ENCODE data around the gene ADK.

ADK gene
- total RNA-seq: 27.7 to 30.4 (median 29.0) reads per million in 3 donors

- H3K4me1 ChIP-seq (ENCODE audit: control insufficient read depth, insufficient read depth, low read length, poor library complexity, severe bottlenecking): peaks cover 17% of the 10 kb centered on the region
- H3K27me3 ChIP-seq (replicated peaks; ENCODE audit: control insufficient read depth, insufficient read depth, low read length, poor library complexity, severe bottlenecking): no peaks in the 10 kb centered on the region
- H3K27ac ChIP-seq (ENCODE audit: insufficient read depth, low read length, poor library complexity, severe bottlenecking): peak within 1 kb of the TSS; percentile 89
- no peaks in the 10 kb centered on the region for H3K36me3 ChIP-seq (ENCODE audit: control insufficient read depth, insufficient read depth, low read length)
- H3K9me3 ChIP-seq (ENCODE audit: control insufficient read depth, low read length): no peaks in the 10 kb centered on the region
- peak; percentile 99 to 100 (median 99) for DNase-seq
- H3K4me3 ChIP-seq (ENCODE audit: insufficient read depth, low read depth, low read length, poor library complexity, severe bottlenecking): peak within 1 kb of the TSS; percentile 91
Measured at GRCh38 chr10:74150990-74151878, at the start of gene ADK. TSS of gene ADK (plus strand) at chr10:74151221. CDS start at chr10:74151279, 58 bp downstream.

- no peaks in the 10 kb centered on the region for H3K4me1 ChIP-seq (ENCODE audit: control insufficient read depth, insufficient read depth, low read length, poor library complexity, severe bottlenecking)
- no peaks in the 10 kb centered on the region for H3K9me3 ChIP-seq (ENCODE audit: control insufficient read depth, low read length)
- no peak overlapping the region for H3K4me3 ChIP-seq (ENCODE audit: insufficient read depth, low read depth, low read length, poor library complexity, severe bottlenecking)
- peaks cover 58% of the 10 kb centered on the region for H3K36me3 ChIP-seq (ENCODE audit: control insufficient read depth, insufficient read depth, low read length)
- H3K27me3 ChIP-seq (replicated peaks; ENCODE audit: control insufficient read depth, insufficient read depth, low read length, poor library complexity, severe bottlenecking): no peaks in the 10 kb centered on the region
- DNase-seq: no peak
- H3K27ac ChIP-seq (ENCODE audit: insufficient read depth, low read length, poor library complexity, severe bottlenecking): no peak overlapping the region
Measured at GRCh38 chr10:74103560-74104258, 47.3 kb upstream of the ADK start.

GRCh38 chr10:74104480-74104879, 46.5 kb upstream of the ADK start:
- peaks cover 62% of the 10 kb centered on the region for H3K36me3 ChIP-seq (ENCODE audit: control insufficient read depth, insufficient read depth, low read length)
- no peak overlapping the region for H3K4me3 ChIP-seq (ENCODE audit: insufficient read depth, low read depth, low read length, poor library complexity, severe bottlenecking)
- DNase-seq: no peak
- H3K27ac ChIP-seq (ENCODE audit: insufficient read depth, low read length, poor library complexity, severe bottlenecking): no peak overlapping the region
- H3K9me3 ChIP-seq (ENCODE audit: control insufficient read depth, low read length): no peaks in the 10 kb centered on the region
- no peaks in the 10 kb centered on the region for H3K4me1 ChIP-seq (ENCODE audit: control insufficient read depth, insufficient read depth, low read length, poor library complexity, severe bottlenecking)
- H3K27me3 ChIP-seq (replicated peaks; ENCODE audit: control insufficient read depth, insufficient read depth, low read length, poor library complexity, severe bottlenecking): no peaks in the 10 kb centered on the region

- Histone ChIP-seq H3K36me3 (ENCODE audit: control insufficient read depth, insufficient read depth, low read length) (peaks cover 64% of the 10 kb centered on the region), H3K27ac (ENCODE audit: insufficient read depth, low read length, poor library complexity, severe bottlenecking) (no peak overlapping the region), H3K9me3 (ENCODE audit: control insufficient read depth, low read length) (no peaks in the 10 kb centered on the region), H3K4me1 (ENCODE audit: control insufficient read depth, insufficient read depth, low read length, poor library complexity, severe bottlenecking) (no peaks in the 10 kb centered on the region), H3K4me3 (ENCODE audit: insufficient read depth, low read depth, low read length, poor library complexity, severe bottlenecking) (no peak overlapping the region), H3K27me3 (replicated peaks; ENCODE audit: control insufficient read depth, insufficient read depth, low read length, poor library complexity, severe bottlenecking) (no peaks in the 10 kb centered on the region)
- DNase-seq: no peak
Measured at GRCh38 chr10:74104996-74105395, 46.0 kb upstream of the ADK start.

GRCh38 chr10:74107391-74107790, 43.6 kb upstream of the ADK start:
- H3K9me3 ChIP-seq (ENCODE audit: control insufficient read depth, low read length): no peaks in the 10 kb centered on the region

GRCh38 chr10:74109452-74109851, 41.6 kb upstream of the ADK start:
- Histone ChIP-seq H3K27ac (ENCODE audit: insufficient read depth, low read length, poor library complexity, severe bottlenecking) (no peak overlapping the region), H3K27me3 (replicated peaks; ENCODE audit: control insufficient read depth, insufficient read depth, low read length, poor library complexity, severe bottlenecking) (no peaks in the 10 kb centered on the region), H3K9me3 (ENCODE audit: control insufficient read depth, low read length) (no peaks in the 10 kb centered on the region), H3K4me3 (ENCODE audit: insufficient read depth, low read depth, low read length, poor library complexity, severe bottlenecking) (no peak overlapping the region), H3K36me3 (ENCODE audit: control insufficient read depth, insufficient read depth, low read length) (peaks cover 86% of the 10 kb centered on the region), H3K4me1 (ENCODE audit: control insufficient read depth, insufficient read depth, low read length, poor library complexity, severe bottlenecking) (no peaks in the 10 kb centered on the region)
- no peak for DNase-seq

More at GRCh38 chr10:74107391-74107790, 43.6 kb upstream of the ADK start:
- DNase-seq: no peak
- Histone ChIP-seq H3K4me1 (ENCODE audit: control insufficient read depth, insufficient read depth, low read length, poor library complexity, severe bottlenecking) (no peaks in the 10 kb centered on the region), H3K4me3 (ENCODE audit: insufficient read depth, low read depth, low read length, poor library complexity, severe bottlenecking) (no peak overlapping the region), H3K36me3 (ENCODE audit: control insufficient read depth, insufficient read depth, low read length) (peaks cover 76% of the 10 kb centered on the region), H3K27ac (ENCODE audit: insufficient read depth, low read length, poor library complexity, severe bottlenecking) (no peak overlapping the region), H3K27me3 (replicated peaks; ENCODE audit: control insufficient read depth, insufficient read depth, low read length, poor library complexity, severe bottlenecking) (no peaks in the 10 kb centered on the region)

GRCh38 chr10:74110120-74110519, 40.9 kb upstream of the ADK start:
- Histone ChIP-seq H3K36me3 (ENCODE audit: control insufficient read depth, insufficient read depth, low read length) (peaks cover 87% of the 10 kb centered on the region), H3K27me3 (replicated peaks; ENCODE audit: control insufficient read depth, insufficient read depth, low read length, poor library complexity, severe bottlenecking) (no peaks in the 10 kb centered on the region), H3K27ac (ENCODE audit: insufficient read depth, low read length, poor library complexity, severe bottlenecking) (no peak overlapping the region), H3K4me1 (ENCODE audit: control insufficient read depth, insufficient read depth, low read length, poor library complexity, severe bottlenecking) (no peaks in the 10 kb centered on the region), H3K9me3 (ENCODE audit: control insufficient read depth, low read length) (no peaks in the 10 kb centered on the region), H3K4me3 (ENCODE audit: insufficient read depth, low read depth, low read length, poor library complexity, severe bottlenecking) (no peak overlapping the region)
- DNase-seq: no peak

- Histone ChIP-seq H3K4me1 (ENCODE audit: control insufficient read depth, insufficient read depth, low read length, poor library complexity, severe bottlenecking) (no peaks in the 10 kb centered on the region), H3K27me3 (replicated peaks; ENCODE audit: control insufficient read depth, insufficient read depth, low read length, poor library complexity, severe bottlenecking) (no peaks in the 10 kb centered on the region), H3K4me3 (ENCODE audit: insufficient read depth, low read depth, low read length, poor library complexity, severe bottlenecking) (no peak overlapping the region), H3K36me3 (ENCODE audit: control insufficient read depth, insufficient read depth, low read length) (peaks cover 83% of the 10 kb centered on the region), H3K27ac (ENCODE audit: insufficient read depth, low read length, poor library complexity, severe bottlenecking) (no peak overlapping the region), H3K9me3 (ENCODE audit: control insufficient read depth, low read length) (no peaks in the 10 kb centered on the region)
- no peak for DNase-seq
Measured at GRCh38 chr10:74111799-74112198, 39.2 kb upstream of the ADK start.

GRCh38 chr10:74113546-74113945, 37.5 kb upstream of the ADK start:
- DNase-seq: no peak
- no peaks in the 10 kb centered on the region for H3K9me3 ChIP-seq (ENCODE audit: control insufficient read depth, low read length)

GRCh38 chr10:74114041-74114448, 37.0 kb upstream of the ADK start:
- Histone ChIP-seq H3K27ac (ENCODE audit: insufficient read depth, low read length, poor library complexity, severe bottlenecking) (no peak overlapping the region), H3K4me1 (ENCODE audit: control insufficient read depth, insufficient read depth, low read length, poor library complexity, severe bottlenecking) (no peaks in the 10 kb centered on the region), H3K36me3 (ENCODE audit: control insufficient read depth, insufficient read depth, low read length) (peaks cover 93% of the 10 kb centered on the region), H3K27me3 (replicated peaks; ENCODE audit: control insufficient read depth, insufficient read depth, low read length, poor library complexity, severe bottlenecking) (no peaks in the 10 kb centered on the region), H3K9me3 (ENCODE audit: control insufficient read depth, low read length) (no peaks in the 10 kb centered on the region), H3K4me3 (ENCODE audit: insufficient read depth, low read depth, low read length, poor library complexity, severe bottlenecking) (no peak overlapping the region)
- DNase-seq: no peak

More at GRCh38 chr10:74113546-74113945, 37.5 kb upstream of the ADK start:
- Histone ChIP-seq H3K4me3 (ENCODE audit: insufficient read depth, low read depth, low read length, poor library complexity, severe bottlenecking) (no peak overlapping the region), H3K4me1 (ENCODE audit: control insufficient read depth, insufficient read depth, low read length, poor library complexity, severe bottlenecking) (no peaks in the 10 kb centered on the region), H3K36me3 (ENCODE audit: control insufficient read depth, insufficient read depth, low read length) (peaks cover 92% of the 10 kb centered on the region), H3K27me3 (replicated peaks; ENCODE audit: control insufficient read depth, insufficient read depth, low read length, poor library complexity, severe bottlenecking) (no peaks in the 10 kb centered on the region), H3K27ac (ENCODE audit: insufficient read depth, low read length, poor library complexity, severe bottlenecking) (no peak overlapping the region)

Data from effector memory CD4-positive, alpha-beta T cell (primary cell).